Transverse colon (tissue), 4 donors: ENCODE measurements around the gene GAB1. TPM values are rescaled to one million over a fixed set of nuclear protein-coding genes. Genes with fewer than 3 reads are reported as not detected.

Experiments used
- DNase-seq: peaks from one replicate; pipeline ENCODE4 v3.0.0-alpha.2; 2019
- H3K27ac ChIP-seq, 4 donors: fragments of 200-600 bp; sonication (generic); 2 replicates each; pipeline ENCODE4 v1.5.1; 2016 to 2018; ENCODE audit warnings: inconsistent platforms in 4 of 4
- H3K27me3 ChIP-seq: fragments of 200-600 bp; sonication (generic); 2 replicates; pipeline ENCODE4 v1.5.1; 2017; ENCODE audit warnings: inconsistent platforms
- H3K36me3 ChIP-seq, 4 donors: fragments of 200-600 bp; sonication (generic); 2 replicates each; pipeline ENCODE4 v1.5.1; 2017 to 2019; ENCODE audit warnings: inconsistent platforms in 4 of 4
- H3K4me1 ChIP-seq, 4 donors: fragments of 200-600 bp; sonication (generic); 2 replicates each; pipeline ENCODE4 v1.5.1; 2017 to 2020; ENCODE audit warnings: inconsistent platforms in 4 of 4
- H3K4me3 ChIP-seq, 4 donors: fragments of 200-600 bp; sonication (generic); 1 replicate in 1 of 4; 2 replicates in 3 of 4; pipeline versions ENCODE4 v1.5.1 to v1.6.1; 2017 to 2019; ENCODE audit warnings: inconsistent platforms in 4 of 4
- H3K9me3 ChIP-seq, 2 donors: fragments of 200-600 bp; sonication (generic); 2 replicates each; pipeline ENCODE4 v1.5.1; 2017 to 2019; ENCODE audit warnings: inconsistent platforms in 2 of 2
- CTCF ChIP-seq, 5 experiments: fragments of 200-600 bp in 3 of 5; fragments of 450-650 bp in 2 of 5; sonication (generic) in 3 of 5; IDR thresholded peaks; 1 replicate in 2 of 5; 2 replicates in 3 of 5; pipeline ENCODE4 v1.5.1; 2016 to 2017; ENCODE audit warnings: antibody characterized with exemption in 5 of 5, inconsistent platforms in 3 of 5, mild to moderate bottlenecking in 2 of 5, moderate library complexity in 1 of 5
- EP300 ChIP-seq: sonication (generic); formaldehyde crosslinking; IDR thresholded peaks from one replicate; pipeline ENCODE4 v1.6.1; 2017; ENCODE audit warnings: antibody characterized with exemption, low read depth
- POLR2A ChIP-seq: fragments of 450-650 bp; IDR thresholded peaks from one replicate; pipeline ENCODE4 v1.6.1; 2016; ENCODE audit warnings: antibody characterized with exemption, mild to moderate bottlenecking, moderate library complexity
- POLR2AphosphoS5 ChIP-seq, 3 donors: sonication (generic); formaldehyde crosslinking; IDR thresholded peaks; one replicate each; pipeline ENCODE4 v1.6.1; 2016; ENCODE audit warnings: antibody characterized with exemption in 3 of 3
- WGBS, 2 donors: methylation state at CpG; one replicate each; pipeline ENCODE4 v1.1.5; 2018; ENCODE audit warnings: low coverage in 1 of 2; 5-methylcytosine and 5-hydroxymethylcytosine counted together
- in situ Hi-C, 4 donors: fragments of 200-750 bp; cut with MboI; loops; one replicate each; pipeline versions ENCODE4 v1.15.0 to v1.15.1; 2017; ENCODE audit warnings: low sequenced_read_pairs in 3 of 4, low pct_ligation_motif_present in 1 of 4, low pct_unique_long_range_greater_than_20kb in 1 of 4
- intact Hi-C: fragments of 100-400 bp; cut with DNase I; formaldehyde crosslinking; loops from one replicate; pipeline ENCODE4 v1.15.1; 2023; ENCODE audit warnings: low total_unique reads
- total RNA-seq, 4 donors: library from RNA; depleted of rRNA; stranded (reverse); fragments of >200 nt; gene quantifications; one replicate each; pipeline ENCODE4 v1.1.0, GENCODE V29; 2016

Gene GAB1
- total RNA-seq, 4 donors from 2014 or later: 33.0 to 72.7 (median 62.2) TPM

DNA sequence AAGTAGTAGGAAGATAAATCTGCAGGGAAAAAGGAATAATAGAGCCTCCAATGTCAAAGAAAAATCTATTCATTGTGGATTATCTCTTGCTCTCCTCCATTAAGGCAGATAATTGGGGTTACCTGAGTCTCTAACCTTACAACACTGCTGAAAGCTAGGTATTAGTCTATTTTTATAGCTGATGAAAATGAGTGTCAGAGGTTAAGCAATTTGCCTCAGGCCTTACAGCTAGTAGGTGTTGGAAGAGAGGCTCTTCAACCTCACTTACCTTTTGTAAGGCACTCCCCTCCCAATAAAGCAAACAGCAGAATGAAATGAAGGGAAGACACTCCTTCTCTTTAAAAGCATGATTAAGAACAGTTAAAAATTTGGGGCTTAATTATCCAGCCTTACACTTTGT, 45.4 kb upstream of the GAB1 start:
- H3K36me3 ChIP-seq: no peaks in the 10 kb centered on the region
- H3K9me3 ChIP-seq: no peaks in the 10 kb centered on the region
- peaks cover 3 to 17% (median 6%) of the 10 kb centered on the region in 4 donors for H3K4me1 ChIP-seq
- TF ChIP-seq CTCF (IDR thresholded peaks at IDR 0.05) (no peak), EP300 (no peak), POLR2A (no peak), POLR2AphosphoS5 (IDR thresholded peaks at IDR 0.05) (no peak)
- no peak overlapping the region for H3K27ac ChIP-seq
- no peak for DNase-seq
- intact Hi-C loops: no loop called here
- H3K4me3 ChIP-seq: no peak overlapping the region
- in situ Hi-C loops: no loop called here
- H3K27me3 ChIP-seq: no peaks in the 10 kb centered on the region

- no peaks in the 10 kb centered on the region for H3K9me3 ChIP-seq
- H3K36me3 ChIP-seq: no peaks in the 10 kb centered on the region
- H3K4me1 ChIP-seq: peaks cover 3 to 13% (median 6%) of the 10 kb centered on the region in 4 donors
- in situ Hi-C loops (no loop called here), intact Hi-C loops (no loop called here)
- H3K27me3 ChIP-seq: no peaks in the 10 kb centered on the region
- DNase-seq: no peak
- TF ChIP-seq POLR2A (no peak), POLR2AphosphoS5 (IDR thresholded peaks at IDR 0.05) (no peak), CTCF (IDR thresholded peaks at IDR 0.05) (no peak), EP300 (no peak)
- 69 to 89% methylated on average over 1 of the region's 1 CpG for whole genome bisulfite sequencing, 2 donors
- peak overlapping the region in 1 of 4 donors; percentile 67 for H3K27ac ChIP-seq
- H3K4me3 ChIP-seq: no peak overlapping the region
Measured at GRCh38 chr4:143292858-143293257, 43.8 kb upstream of the GAB1 start.

DNA sequence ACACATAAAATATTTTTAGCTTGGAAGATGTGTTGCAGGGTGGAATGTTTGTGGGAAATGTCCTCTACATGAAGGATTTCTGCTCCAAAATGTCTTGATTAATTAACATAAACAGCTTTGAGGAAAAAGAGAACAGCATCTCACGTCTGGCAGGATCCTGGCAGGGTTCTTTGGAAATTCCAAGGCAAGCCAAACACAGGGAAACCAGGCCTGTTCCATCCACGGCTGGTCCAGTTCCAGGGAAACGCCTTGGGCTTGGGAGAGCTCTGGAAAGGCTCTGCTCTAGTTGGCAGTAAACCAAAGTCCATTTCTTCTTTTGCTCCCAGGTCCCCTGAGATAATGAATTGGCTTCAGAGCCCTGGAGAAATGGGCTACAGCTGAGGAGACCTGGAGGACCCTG, 42.4 kb upstream of the GAB1 start:
- 14% methylated on average over 3 of the region's 3 CpGs; no CpG with 5 or more reads in 1 of the 2 donors for WGBS, 2 donors
- H3K27me3 ChIP-seq: no peaks in the 10 kb centered on the region
- no peaks in the 10 kb centered on the region for H3K36me3 ChIP-seq
- TF ChIP-seq POLR2A: no peak
- TF ChIP-seq EP300: no peak
- no peak for TF ChIP-seq CTCF (IDR thresholded peaks at IDR 0.05)
- peak; percentile 55 to 76 (median 64) for TF ChIP-seq POLR2AphosphoS5 (IDR thresholded peaks at IDR 0.05)
- peak; percentile 77 for DNase-seq
- peaks cover 3 to 13% (median 6%) of the 10 kb centered on the region in 4 donors for H3K4me1 ChIP-seq
- H3K4me3 ChIP-seq: no peak overlapping the region
- no peaks in the 10 kb centered on the region for H3K9me3 ChIP-seq
- intact Hi-C loops (no loop called here), in situ Hi-C loops (no loop called here)
- H3K27ac ChIP-seq: peak overlapping the region; percentile 33 to 67 (median 42)

DNA sequence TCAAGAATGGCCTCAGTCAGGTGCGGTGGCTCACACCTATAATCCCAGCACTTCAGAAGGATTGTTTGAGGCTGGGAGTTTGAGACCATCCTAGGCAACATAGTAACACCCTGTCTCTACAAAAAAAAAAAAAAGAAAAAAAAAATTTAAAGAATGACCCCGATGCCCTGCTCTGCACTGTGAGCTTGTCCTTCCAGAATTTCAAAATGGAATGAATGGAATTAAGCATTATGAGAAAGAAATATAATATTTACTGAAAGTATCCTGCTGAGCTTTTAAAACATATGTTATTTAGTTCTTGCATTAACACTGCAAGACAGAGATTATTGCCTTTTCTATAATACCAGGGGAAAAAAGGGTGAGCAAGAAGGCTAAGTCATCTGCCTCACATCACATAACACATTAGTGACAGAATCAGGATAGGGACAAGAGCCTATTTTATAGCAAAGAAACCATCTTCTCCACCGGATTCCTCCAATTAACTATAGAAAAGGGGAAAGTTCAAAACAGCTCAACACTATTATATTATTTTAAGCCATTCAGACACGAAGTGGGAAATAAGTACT, 41.9 kb upstream of the GAB1 start:
- Histone ChIP-seq H3K27ac (peak overlapping the region; percentile 33 to 67 (median 42)), H3K4me3 (no peak overlapping the region), H3K9me3 (no peaks in the 10 kb centered on the region), H3K4me1 (peaks cover 3 to 13% (median 6%) of the 10 kb centered on the region in 4 donors), H3K27me3 (no peaks in the 10 kb centered on the region), H3K36me3 (no peaks in the 10 kb centered on the region)
- intact Hi-C loops (no loop called here), in situ Hi-C loops (no loop called here)
- 53 to 64% methylated on average over 4 of the region's 4 CpGs for WGBS, 2 donors
- no peak for TF ChIP-seq CTCF (IDR thresholded peaks at IDR 0.05)
- no peak for TF ChIP-seq EP300
- no peak for TF ChIP-seq POLR2A
- no peak for TF ChIP-seq POLR2AphosphoS5 (IDR thresholded peaks at IDR 0.05)
- no peak for DNase-seq
